OCI-LY1 (cell line): ENCODE data around the gene MYL10.

Experiments used
- H2AFZ ChIP-seq: fragments of 200-600 bp; sonication (generic), shearing (Covaris generic); 2 replicates; pipeline ENCODE4 v1.6.0; 2014; ENCODE audit warnings: antibody characterized with exemption, mild to moderate bottlenecking, low read length
- H3F3A ChIP-seq: fragments of 200-600 bp; sonication (generic), shearing (Covaris generic); 2 replicates; pipeline ENCODE4 v1.6.0; 2014; ENCODE audit warnings: mild to moderate bottlenecking, antibody characterized with exemption, low read length, moderate library complexity; ENCODE audit not compliant: insufficient read depth
- H3K27ac ChIP-seq: fragments of 200-600 bp; sonication (generic); 2 replicates; pipeline ENCODE4 v1.5.1; 2014; ENCODE audit warnings: low read length, mixed run types, mild to moderate bottlenecking, low read depth; ENCODE audit not compliant: poor library complexity, severe bottlenecking
- H3K27me3 ChIP-seq: fragments of 200-600 bp; sonication (generic); 2 replicates; pipeline ENCODE4 v1.6.0; 2014; ENCODE audit warnings: antibody characterized with exemption, mild to moderate bottlenecking, low read length, moderate library complexity; ENCODE audit not compliant: insufficient read depth
- H3K36me3 ChIP-seq: fragments of 200-600 bp; sonication (generic); 2 replicates; pipeline ENCODE4 v1.6.1; 2014; ENCODE audit warnings: mild to moderate bottlenecking, antibody characterized with exemption, low read length, moderate library complexity, mixed read lengths; ENCODE audit not compliant: insufficient read depth
- H3K4me1 ChIP-seq: fragments of 200-600 bp; sonication (generic); 2 replicates; pipeline ENCODE4 v1.5.1; 2014; ENCODE audit warnings: mild to moderate bottlenecking, low read length, moderate library complexity; ENCODE audit not compliant: insufficient read depth, severe bottlenecking
- H3K4me2 ChIP-seq: fragments of 200-600 bp; sonication (generic), shearing (Covaris generic); 2 replicates; pipeline ENCODE4 v1.6.1; 2014; ENCODE audit warnings: low read length
- H3K4me3 ChIP-seq: fragments of 200-600 bp; sonication (generic); 2 replicates; pipeline ENCODE4 v1.5.1; 2014; ENCODE audit warnings: low read length, low read depth, mild to moderate bottlenecking, mixed read lengths; ENCODE audit not compliant: poor library complexity, severe bottlenecking
- H3K79me2 ChIP-seq: fragments of 200-600 bp; shearing (Covaris generic); 2 replicates; pipeline ENCODE4 v1.6.1; 2016; ENCODE audit warnings: mixed run types, low read length, mixed read lengths; ENCODE audit not compliant: insufficient read depth
- H3K9ac ChIP-seq: fragments of 200-600 bp; sonication (generic), shearing (Covaris generic); 2 replicates; pipeline ENCODE4 v1.6.1; 2014; ENCODE audit warnings: mild to moderate bottlenecking, low read length, mixed read lengths
- H3K9me2 ChIP-seq: fragments of 200-600 bp; sonication (generic), shearing (Covaris generic); 2 replicates; pipeline ENCODE4 v1.6.1; 2014; ENCODE audit warnings: low read depth, mild to moderate bottlenecking, low read length, mixed read lengths
- H3K9me3 ChIP-seq: fragments of 200-600 bp; shearing (Covaris generic); 2 replicates; pipeline ENCODE4 v1.6.1; 2014; ENCODE audit warnings: low read length, mixed read lengths
- H4K20me1 ChIP-seq: fragments of 200-600 bp; sonication (generic), shearing (Covaris generic); 2 replicates; pipeline ENCODE4 v1.6.0; 2016; ENCODE audit warnings: mild to moderate bottlenecking, low read length; ENCODE audit not compliant: insufficient read depth
- CTCF ChIP-seq: fragments of 200-600 bp; sonication (generic), shearing (Covaris generic); IDR thresholded peaks from 2 replicates; pipeline ENCODE4 v1.5.1; 2017; ENCODE audit warnings: mild to moderate bottlenecking, antibody characterized with exemption, low read length, moderate library complexity, mixed read lengths
- EZH2 ChIP-seq: fragments of 200-600 bp; sonication (generic), shearing (Covaris generic); IDR thresholded peaks from 2 replicates; pipeline ENCODE4 v1.8.0; 2017; ENCODE audit warnings: borderline replicate concordance, mixed run types, mild to moderate bottlenecking, antibody characterized with exemption, low read length, moderate library complexity, mixed read lengths

Gene MYL10

GRCh38 chr7:101625031-101625791 is 3.9 kb downstream of the MYL10 start:
- Histone ChIP-seq H3K4me2 (no peak overlapping the region), H3K4me1 (no peaks in the 10 kb centered on the region), H3K4me3 (no peak overlapping the region), H3K79me2 (no peaks in the 10 kb centered on the region), H3K27me3 (peaks cover 23% of the 10 kb centered on the region), H3F3A (no peaks in the 10 kb centered on the region), H4K20me1 (no peaks in the 10 kb centered on the region), H3K9ac (no peak overlapping the region), H3K27ac (no peak overlapping the region), H2AFZ (no peak overlapping the region), H3K36me3 (no peaks in the 10 kb centered on the region), H3K9me3 (no peaks in the 10 kb centered on the region), H3K9me2 (no peaks in the 10 kb centered on the region)
- TF ChIP-seq CTCF (no peak), EZH2 (no peak)

- no peak overlapping the region for H3K4me3 ChIP-seq
Measured at GRCh38 chr7:101624246-101625001, 4.7 kb downstream of the MYL10 start.

DNA sequence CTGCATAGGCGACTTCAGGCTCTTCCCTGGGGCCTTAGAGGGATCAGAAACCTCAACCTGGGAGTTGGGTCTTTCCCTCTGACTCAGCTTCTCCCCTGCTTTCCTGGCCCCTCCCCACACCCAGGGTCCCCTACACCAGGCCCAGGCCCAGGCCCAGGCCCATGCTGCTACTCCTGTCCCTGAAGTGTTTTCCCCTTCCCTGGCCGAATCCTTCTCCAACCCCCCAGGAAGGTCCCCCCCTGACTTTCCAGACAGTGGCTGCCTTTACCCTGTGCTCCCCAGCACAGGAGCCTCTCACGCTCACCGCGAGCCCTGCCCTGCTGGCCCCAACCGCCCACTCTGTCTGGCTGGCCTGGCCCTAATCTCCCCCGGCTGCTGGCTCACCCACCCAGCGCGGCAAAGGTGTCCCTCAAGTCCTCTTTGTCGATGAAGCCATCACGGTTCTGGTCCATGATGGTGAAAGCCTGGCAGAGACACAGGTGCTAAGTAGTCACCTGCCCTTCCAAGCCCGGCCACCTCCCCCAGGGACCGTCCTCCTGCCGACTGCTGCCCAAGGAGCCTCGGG is 6.4 kb downstream of the MYL10 start:
- Histone ChIP-seq H3F3A (no peaks in the 10 kb centered on the region), H3K27me3 (peaks cover 29% of the 10 kb centered on the region), H3K36me3 (no peaks in the 10 kb centered on the region), H4K20me1 (no peaks in the 10 kb centered on the region), H3K79me2 (no peaks in the 10 kb centered on the region), H3K4me1 (no peaks in the 10 kb centered on the region), H2AFZ (no peak overlapping the region), H3K9me2 (no peaks in the 10 kb centered on the region), H3K27ac (no peak overlapping the region), H3K4me2 (no peak overlapping the region), H3K9ac (no peak overlapping the region), H3K4me3 (no peak overlapping the region), H3K9me3 (no peaks in the 10 kb centered on the region)
- TF ChIP-seq CTCF (no peak), EZH2 (no peak)

More at GRCh38 chr7:101624246-101625001, 4.7 kb downstream of the MYL10 start:
- Histone ChIP-seq H3K27me3 (peaks cover 25% of the 10 kb centered on the region), H3K9ac (no peak overlapping the region), H3K9me2 (no peaks in the 10 kb centered on the region), H3K4me2 (no peak overlapping the region), H3K9me3 (no peaks in the 10 kb centered on the region), H3K27ac (no peak overlapping the region), H3K4me1 (no peaks in the 10 kb centered on the region), H4K20me1 (no peaks in the 10 kb centered on the region), H3K36me3 (no peaks in the 10 kb centered on the region), H3F3A (no peaks in the 10 kb centered on the region), H2AFZ (no peak overlapping the region), H3K79me2 (no peaks in the 10 kb centered on the region)
- TF ChIP-seq CTCF (no peak), EZH2 (no peak)
